Esophagus squamous epithelium (tissue), 4 donors: Measurements from ENCODE around the gene KIAA1217.

Experiments
- POLR2A ChIP-seq, 4 donors: fragments of 450-650 bp; IDR thresholded peaks; one replicate each; pipeline ENCODE4 v1.6.1; 2017; ENCODE audit warnings: antibody characterized with exemption in 4 of 4, mild to moderate bottlenecking in 4 of 4, moderate library complexity in 3 of 4
- TF ChIP-seq, protein P1 (sequence below), 6 experiments: fragments of 450-650 bp in 4 of 6; fragments of 200-600 bp in 2 of 6; sonication (generic) in 2 of 6; IDR thresholded peaks; one replicate each; pipeline ENCODE4 v1.5.1; 2016 to 2019; ENCODE audit warnings: antibody characterized with exemption in 6 of 6, mild to moderate bottlenecking in 4 of 6, moderate library complexity in 4 of 6

DNA sequence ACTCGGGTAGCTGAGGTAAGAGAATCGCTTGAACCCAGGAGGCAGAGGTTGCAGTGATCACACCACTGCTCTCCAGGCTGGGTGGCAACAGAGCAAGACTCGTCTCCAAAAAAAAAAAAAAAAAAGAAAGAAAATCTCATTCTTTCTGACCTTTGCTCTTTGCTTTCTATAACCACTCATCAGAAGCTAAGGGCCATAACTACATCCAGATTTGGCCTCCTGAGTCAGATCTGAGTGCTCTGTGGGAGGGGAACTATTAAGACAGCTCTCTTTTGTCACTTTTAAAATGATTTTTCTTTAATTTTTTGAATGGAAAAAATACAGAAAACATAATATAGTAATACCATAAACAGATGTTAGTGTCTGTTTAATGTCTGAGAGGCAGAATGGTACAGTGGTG is 210.1 kb downstream of the KIAA1217 start:
- TF ChIP-seq, protein P1, sequence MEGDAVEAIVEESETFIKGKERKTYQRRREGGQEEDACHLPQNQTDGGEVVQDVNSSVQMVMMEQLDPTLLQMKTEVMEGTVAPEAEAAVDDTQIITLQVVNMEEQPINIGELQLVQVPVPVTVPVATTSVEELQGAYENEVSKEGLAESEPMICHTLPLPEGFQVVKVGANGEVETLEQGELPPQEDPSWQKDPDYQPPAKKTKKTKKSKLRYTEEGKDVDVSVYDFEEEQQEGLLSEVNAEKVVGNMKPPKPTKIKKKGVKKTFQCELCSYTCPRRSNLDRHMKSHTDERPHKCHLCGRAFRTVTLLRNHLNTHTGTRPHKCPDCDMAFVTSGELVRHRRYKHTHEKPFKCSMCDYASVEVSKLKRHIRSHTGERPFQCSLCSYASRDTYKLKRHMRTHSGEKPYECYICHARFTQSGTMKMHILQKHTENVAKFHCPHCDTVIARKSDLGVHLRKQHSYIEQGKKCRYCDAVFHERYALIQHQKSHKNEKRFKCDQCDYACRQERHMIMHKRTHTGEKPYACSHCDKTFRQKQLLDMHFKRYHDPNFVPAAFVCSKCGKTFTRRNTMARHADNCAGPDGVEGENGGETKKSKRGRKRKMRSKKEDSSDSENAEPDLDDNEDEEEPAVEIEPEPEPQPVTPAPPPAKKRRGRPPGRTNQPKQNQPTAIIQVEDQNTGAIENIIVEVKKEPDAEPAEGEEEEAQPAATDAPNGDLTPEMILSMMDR (IDR thresholded peaks at IDR 0.05): no peak
- no peak for TF ChIP-seq POLR2A (IDR thresholded peaks at IDR 0.05)
